ENCODE data around the gene AMOT.
"Not testable (repeated sequence)": the region's sequence is repeated elsewhere in the genome, so short reads cannot be mapped to it uniquely, and the experiment has no call there.

Gene AMOT, protein sequence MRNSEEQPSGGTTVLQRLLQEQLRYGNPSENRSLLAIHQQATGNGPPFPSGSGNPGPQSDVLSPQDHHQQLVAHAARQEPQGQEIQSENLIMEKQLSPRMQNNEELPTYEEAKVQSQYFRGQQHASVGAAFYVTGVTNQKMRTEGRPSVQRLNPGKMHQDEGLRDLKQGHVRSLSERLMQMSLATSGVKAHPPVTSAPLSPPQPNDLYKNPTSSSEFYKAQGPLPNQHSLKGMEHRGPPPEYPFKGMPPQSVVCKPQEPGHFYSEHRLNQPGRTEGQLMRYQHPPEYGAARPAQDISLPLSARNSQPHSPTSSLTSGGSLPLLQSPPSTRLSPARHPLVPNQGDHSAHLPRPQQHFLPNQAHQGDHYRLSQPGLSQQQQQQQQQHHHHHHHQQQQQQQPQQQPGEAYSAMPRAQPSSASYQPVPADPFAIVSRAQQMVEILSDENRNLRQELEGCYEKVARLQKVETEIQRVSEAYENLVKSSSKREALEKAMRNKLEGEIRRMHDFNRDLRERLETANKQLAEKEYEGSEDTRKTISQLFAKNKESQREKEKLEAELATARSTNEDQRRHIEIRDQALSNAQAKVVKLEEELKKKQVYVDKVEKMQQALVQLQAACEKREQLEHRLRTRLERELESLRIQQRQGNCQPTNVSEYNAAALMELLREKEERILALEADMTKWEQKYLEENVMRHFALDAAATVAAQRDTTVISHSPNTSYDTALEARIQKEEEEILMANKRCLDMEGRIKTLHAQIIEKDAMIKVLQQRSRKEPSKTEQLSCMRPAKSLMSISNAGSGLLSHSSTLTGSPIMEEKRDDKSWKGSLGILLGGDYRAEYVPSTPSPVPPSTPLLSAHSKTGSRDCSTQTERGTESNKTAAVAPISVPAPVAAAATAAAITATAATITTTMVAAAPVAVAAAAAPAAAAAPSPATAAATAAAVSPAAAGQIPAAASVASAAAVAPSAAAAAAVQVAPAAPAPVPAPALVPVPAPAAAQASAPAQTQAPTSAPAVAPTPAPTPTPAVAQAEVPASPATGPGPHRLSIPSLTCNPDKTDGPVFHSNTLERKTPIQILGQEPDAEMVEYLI

DNA sequence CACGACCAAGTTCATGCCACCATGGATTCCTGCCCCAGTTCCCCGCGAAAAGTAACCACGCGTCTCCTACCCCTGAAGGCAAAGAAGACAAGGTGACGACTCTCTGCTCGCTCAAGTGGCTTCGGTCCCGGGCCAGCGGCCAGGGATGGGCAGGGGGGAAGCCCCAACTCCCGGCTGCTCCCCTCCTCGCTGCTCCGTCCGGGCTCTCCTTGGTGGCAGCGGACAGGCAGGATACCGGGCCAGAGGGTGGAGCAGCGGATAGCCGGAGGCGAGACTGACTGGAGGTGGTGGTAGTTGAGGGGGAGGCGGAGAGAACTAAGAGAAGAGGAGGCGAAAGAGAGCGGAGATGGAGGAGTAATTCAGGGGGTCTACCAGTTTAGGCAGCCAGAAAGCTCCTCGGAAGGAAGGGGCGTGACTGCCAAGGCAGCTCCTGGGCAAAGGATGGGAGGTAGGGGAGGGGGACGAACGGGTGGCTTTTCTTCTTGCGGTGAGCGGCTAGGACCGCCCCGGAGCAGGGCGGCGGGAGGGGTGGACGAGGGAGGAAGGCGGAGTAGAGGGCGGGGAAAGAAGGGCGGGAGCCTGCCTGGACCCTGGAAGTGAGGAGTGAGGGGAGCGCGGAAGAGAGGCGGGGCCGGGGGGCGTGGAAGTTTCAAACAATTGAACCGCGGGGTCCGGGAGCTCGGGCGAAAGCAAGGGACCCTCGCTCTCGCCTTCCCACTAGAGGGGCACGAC lies at the start of gene AMOT:
Gene AMOT (minus strand): TSS at position 450 of the 732 bp plus-strand sequence. CDS start 17,705 bp downstream, outside the sequence.
- DNase-seq (ENCODE audit: low spot score): peak; percentile 49

DNA sequence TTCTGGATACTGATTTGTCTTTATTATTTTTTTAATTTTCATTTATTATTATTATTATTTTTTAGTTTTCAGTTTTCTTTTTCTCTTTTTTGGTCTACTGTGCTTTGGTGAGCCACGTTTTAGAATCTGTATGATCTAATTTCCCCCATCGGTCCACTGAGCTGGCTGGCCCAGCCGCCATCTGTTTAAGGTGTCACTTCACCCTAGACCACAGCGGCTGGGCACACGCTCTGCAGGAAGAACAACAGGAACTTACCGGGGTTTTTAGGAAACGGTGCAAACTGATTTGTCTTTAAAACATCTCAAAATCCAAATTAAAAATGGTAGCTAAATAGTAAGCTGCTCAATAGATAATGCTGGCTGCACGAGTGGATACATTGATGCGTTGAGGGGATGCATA lies 48.8 kb upstream of the AMOT start:
- DNase-seq (ENCODE audit: low spot score): no peak

DNA sequence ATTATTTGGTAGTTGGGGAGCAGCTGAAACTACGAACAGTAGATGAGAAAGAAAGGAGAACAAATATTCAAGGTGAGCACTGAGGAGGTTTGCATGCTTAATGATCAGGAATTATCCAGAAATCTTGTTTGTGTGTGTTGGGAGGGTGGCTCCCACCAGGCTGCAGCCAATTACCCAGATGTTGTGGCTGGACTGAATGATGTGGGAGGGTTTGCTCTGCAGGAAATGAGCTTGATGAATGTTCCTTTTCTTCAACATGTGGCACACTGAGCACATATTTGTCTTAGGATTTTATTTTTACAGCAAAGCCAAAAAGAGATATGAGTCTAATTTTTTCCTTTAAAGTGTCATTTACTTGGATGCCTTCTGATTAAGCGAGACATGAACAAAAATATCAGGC lies 48.3 kb upstream of the AMOT start:
- DNase-seq (ENCODE audit: low spot score): peak; percentile 10

DNA sequence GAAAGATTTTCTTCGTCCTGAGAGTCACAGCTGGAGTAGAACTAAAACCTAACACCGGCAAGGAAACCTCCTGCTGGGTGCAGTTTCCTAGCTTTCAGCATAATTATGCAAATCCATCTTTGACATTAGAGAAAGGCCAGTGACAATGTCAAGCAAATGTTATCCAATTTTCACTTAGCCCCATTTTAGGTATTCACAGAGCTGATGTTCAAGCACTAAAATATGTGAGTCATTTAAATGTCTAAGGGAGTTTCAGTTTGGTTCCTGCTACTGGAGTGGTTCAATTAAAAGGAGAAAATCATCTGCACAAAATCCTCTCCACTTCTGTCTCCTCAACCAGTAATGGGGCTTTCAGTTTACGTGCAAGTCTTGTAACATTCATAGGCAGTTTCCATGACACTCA lies 37.1 kb upstream of the AMOT start:
- no peak for DNase-seq (ENCODE audit: low spot score)

DNA sequence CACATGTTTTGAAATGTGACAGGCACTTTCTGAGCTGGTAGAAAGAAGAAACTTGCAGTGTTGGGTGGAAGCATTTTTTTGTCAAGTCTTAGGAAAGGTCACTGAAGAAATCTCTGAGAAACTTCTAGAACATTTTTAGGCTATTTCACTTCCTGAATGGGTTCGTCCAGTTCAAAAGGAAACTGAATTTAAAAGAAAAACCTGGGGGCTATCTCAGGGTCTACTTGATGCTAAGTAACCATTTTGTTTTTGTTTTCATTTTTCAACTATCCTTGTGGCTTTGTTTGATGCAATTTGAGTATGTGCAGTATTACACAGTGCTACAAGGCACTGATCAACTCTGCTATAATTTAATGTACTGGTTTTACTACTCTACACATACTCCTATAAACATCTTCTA lies 34.0 kb upstream of the AMOT start:
- DNase-seq (ENCODE audit: low spot score): no peak

DNA sequence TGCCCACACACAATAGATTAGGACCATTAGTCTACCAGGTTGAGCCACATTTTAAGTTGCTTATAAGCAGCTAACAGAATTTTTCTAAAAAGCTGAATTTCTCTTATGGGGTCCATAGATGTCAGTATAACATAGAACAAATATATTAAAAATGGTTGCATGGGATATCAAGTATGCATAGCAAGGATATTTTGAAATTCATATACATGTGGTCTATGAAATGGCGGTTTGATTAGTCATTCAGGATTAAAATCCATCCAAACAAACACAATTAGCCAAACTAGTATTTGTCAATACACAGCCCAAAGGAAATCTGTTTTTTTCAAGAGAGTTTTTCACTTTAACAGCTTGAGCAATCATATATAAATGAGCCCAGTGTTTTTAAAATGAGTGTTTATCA lies 33.5 kb upstream of the AMOT start:
- DNase-seq (ENCODE audit: low spot score): no peak

DNA sequence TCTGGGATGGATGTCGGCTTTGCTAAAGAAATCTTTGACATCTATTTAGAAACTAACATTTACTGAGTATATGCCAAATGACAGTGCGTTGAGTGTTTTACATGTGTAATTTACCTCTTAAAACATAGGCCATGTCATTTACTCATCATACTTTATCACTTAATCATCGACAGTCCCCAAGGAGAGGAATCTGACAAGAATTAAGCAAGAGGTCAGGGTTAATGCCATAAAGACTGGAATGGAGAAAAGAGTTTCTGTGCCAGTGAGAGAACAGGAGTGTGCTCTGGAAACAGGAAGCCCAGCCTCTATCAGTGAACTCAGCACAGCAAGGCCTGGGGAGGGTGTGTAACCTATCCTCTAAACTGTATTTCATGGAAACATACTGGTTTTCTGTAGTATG lies 28.0 kb upstream of the AMOT start:
- no peak for DNase-seq (ENCODE audit: low spot score)

DNA sequence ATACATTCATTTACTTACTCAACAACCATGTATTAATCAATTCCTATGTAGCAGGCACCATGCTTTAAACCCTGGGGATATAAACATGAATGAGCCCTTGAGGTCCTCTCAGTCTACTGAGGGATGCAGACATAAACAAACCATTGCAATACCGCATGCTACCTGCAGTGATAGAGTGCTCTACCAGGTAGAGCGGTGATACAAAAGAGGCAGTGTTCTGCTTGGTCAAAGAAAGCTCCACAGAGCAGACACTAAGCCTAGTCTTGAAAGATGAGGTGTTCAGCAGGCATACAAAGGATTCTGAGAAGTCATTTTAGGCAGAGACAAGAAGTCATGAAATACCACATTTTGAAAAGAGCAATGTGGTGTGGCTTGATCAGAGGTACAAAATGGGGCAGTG lies 26.9 kb upstream of the AMOT start:
- DNase-seq (ENCODE audit: low spot score): no peak

DNA sequence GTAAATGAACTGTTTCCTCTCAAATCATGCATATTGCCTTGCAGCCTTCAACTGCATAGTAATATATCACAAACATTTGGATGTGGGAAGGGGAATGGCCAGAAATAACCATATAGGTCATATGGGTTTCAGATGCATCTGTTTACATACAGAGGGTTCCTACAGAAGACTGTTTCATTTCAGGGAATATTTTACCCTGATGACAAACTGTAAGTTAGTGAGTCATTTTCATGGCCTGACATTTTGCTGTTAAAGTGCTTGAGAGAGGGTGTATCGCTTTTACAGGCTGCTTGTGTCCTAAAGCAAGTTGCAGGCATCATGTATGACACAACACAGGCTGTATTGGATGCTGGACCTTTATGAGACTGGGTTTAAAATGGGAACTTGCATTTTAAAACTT lies 25.5 kb upstream of the AMOT start:
- no peak for DNase-seq (ENCODE audit: low spot score)

DNA sequence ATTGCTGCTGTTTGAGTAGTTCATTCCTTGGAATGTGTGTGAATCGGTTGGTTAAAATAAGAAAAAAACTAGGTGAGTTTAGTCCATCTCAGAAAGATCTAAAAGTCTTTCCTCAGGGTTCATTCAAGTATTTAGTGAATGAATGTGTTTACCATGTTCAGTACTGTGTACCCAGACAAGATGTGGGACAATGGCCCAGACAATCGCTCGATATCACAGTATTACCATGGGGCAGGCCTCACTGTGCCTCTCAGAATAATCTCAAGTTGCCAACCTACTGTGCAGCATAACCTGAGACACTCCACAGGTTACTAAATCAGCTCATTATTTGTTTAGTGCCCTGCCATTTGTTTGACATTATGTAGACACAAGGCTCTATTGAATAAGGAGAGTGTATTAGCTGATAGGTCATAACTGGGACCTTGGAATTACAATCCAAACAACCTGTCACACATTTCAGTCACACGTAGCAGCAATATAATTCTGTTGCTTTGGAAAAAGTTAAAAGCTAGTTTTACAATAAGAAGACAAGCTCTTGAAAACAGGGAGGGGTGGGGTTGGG lies 24.9 kb upstream of the AMOT start:
- no peak for DNase-seq (ENCODE audit: low spot score)

DNA sequence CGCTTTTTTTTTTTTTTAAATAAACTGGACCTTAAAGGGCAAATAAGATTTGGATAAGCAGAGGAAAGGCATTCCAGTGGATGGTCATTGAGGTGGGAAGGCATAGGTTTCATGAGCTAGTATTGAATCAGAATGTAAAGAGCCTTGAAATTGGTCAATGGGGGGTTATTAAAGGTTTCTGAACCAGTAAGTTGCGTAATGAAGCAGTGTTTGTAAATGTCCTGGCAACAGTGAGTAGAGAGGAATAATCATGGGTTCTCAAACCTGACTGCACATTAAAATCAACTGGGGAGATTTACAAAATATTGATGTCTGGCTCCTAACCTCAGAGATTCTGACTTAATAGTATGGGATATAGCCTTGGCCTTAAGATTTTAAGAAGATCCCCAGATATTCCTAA lies 23.2 kb upstream of the AMOT start:
- DNase-seq (ENCODE audit: low spot score): no peak

DNA sequence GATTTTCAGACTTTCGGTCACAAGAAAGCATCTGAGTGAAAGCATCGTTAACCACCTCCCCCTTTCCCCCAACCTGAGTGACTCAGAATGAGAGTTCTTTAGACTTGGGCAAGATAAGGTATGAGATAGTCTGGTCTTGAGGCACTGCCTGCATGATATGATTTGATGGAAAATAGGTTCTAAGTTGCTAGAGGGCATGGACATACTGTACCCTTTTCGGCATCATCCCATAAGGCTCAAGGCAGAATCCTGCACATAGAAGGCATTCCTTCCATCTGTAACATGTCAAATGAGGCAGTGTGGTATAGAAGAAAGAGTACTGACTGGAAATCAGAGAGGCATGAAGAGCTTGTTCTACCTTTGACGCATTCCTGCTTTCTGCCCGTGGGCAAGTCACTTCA lies 16.8 kb upstream of the AMOT start:
- DNase-seq (ENCODE audit: low spot score): no peak

DNA sequence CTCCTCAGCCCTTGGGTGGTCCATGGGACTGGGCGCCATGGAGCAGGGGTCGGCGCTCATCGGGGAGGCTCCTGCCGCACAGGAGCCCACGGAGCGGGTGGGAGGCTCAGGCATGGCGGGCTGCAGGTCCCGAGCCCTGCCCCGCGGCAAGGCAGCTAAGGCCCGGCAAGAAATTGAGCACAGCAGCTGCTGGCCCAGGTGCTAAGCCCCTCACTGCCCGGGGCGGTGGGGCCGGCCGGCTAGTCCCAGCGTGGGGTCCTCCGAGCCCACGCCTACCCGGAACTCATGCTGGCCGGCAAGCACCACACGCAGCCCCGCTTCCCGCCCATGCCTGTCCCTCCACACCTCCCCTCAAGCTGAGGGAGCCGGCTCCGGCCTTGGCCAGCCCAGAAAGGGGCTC lies 14.3 kb upstream of the AMOT start:
- not testable (repeated sequence) for DNase-seq (ENCODE audit: low spot score)

DNA sequence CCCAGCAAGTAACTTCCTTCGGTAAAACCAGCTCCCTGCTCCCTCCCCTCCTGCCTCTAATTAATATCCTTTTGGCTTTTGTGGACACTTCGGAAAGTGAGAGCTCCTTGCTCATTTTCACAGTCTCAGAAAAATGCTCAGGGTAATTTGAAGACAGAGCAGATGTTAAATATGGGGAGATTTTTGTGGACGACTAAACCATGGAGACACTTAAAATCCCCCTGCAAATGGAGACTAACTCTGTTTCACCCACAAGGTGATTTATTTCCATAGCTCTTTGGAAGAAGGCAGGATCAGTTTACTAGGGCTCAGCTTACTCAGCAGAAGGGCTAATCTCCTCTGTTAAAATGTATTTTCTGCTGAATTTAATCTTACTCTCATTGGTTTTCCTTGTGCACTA lies 12.2 kb upstream of the AMOT start:
- DNase-seq (ENCODE audit: low spot score): no peak

DNA sequence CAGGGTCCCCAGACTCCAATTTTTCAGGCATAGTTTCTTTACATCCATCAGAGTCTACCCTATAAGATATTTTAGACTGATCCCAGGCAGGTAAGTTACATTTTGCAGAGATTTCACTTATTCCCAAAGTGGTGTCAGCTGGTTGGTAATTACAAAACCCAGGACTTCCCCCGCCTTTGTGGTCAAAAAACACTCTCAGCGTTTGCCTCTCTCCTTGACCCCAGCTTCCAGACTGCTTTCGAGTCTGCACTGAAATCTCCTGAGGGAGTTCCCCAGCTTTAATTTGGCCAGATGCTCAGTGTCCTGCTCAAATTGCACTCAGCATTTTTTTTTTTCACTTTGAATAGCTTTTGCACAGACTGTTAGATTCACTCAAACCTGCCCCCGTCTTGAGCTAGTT lies 11.2 kb upstream of the AMOT start:
- no peak for DNase-seq (ENCODE audit: low spot score)

DNA sequence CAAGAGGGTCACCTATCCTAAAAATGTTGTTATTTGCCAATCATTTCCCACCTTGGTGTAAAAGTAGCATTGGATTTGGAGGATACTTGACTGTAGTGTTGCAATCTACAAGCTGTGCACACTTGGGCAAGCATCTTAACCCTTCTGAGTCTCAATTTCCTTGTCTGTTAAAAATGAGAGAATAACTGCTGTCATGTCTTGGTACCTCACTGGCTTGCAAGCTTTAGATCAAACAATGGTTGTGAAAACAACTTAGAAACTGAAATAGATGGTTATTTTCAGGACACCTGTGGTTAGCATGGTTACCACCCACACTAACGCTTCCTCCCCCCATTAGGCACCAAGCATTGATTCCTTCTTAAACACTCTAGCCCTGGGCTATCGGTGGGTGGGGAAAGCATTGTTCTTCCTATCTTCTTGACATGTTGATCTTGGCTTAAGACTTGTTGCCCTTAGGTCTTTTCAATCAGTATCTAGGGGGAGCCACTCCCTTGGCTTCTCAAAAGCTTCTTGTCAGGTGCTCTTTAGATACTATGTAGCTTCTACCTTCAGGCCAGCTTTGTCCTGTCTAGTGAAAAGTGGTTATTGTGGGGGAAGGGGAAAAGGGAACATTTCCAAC lies 10.6 kb upstream of the AMOT start:
- DNase-seq (ENCODE audit: low spot score): no peak

DNA sequence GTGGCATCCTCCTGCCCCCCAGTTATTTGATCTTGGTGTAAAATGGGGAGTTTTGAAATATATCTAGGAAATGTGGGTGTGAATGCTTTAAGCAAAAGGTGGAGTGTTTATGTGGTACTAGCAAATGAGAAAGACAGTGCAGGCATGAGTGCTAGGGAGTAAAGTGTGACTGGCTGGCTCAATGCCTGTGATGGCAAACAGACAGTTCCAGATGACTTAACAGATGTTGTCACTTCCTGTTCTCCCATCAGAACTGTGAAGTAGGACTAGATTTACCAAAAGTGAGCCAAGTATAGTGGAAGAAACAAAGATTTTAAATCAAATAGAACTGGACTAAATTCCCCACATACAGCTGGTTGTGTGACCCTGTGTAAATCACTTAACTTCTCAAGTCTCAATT lies 8.4 kb upstream of the AMOT start:
- DNase-seq (ENCODE audit: low spot score): no peak

DNA sequence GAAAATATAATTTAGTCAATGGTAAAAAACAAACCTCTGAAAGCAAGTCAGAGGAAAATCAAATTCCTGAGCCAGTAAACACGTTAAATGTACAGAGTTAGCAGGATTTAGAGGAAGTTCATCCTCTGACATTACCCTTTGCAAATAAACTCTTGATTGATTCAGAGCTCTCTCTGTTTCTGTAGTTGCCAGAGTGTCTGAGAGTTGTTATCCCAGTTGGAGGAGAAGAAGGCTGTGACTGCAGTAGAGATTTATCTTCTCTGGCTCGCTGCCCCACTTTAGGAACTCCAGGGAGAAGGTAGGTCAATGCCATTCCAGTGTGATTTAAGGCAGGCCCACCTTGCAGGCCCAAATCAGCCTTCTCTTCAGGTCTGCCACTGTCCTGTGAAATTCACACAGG lies 6.2 kb upstream of the AMOT start:
- no peak for DNase-seq (ENCODE audit: low spot score)

DNA sequence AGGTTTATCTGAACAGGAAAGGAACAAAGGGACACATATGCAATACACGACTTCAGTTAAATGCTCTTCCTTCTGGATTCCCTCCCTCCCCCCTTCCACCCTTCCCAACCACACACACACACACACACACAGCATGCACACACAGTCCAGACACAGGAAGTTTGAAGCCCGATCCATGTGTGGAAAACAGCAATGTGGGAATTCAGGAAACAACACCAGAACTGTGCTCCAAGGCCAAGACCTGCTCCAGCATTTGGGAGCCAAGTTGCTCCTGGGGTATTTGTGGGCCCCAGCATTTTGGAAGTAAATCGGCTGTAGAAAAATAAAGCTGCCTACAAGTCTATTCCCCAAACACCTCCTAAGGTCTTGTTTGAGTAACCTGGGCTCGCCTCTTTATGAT lies 5.6 kb upstream of the AMOT start:
- DNase-seq (ENCODE audit: low spot score): no peak

DNA sequence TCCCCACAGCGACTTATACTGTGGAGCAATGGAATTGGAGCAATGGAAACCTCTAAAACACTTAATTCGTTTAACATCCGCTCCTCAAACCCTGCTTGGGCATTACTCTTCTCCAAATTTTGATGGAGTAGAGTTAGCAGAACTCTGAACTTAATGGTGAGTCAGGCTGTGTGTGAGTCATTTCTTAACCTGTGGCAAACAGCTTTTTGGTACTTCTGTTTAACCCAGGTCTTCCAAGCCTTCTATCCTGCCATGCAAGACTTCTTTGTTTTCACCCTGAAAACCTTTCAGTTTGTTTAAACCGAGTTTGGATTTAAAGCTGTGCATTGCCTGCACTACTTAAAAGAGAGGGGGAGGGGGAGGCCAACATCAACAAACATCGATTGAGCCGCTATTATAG lies 3.6 kb upstream of the AMOT start:
- no peak for DNase-seq (ENCODE audit: low spot score)

DNA sequence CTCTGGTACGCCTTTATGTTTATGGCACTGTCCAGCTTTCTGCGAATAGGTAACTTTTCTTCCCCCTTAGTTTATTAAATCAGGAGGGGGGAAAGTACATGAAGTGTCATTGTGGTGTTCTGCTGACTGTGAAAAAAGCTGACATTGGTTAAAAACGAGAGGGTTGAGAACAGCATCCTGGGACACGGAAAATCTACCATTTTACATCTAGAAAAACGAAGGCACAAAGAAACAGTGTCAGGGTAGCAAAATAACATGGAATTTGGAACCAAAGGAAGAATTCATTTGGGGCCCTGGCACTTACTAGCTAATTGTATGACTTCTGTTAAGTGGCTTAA lies 1.2 kb upstream of the AMOT start:
- DNase-seq (ENCODE audit: low spot score): no peak

All from COLO829 (cell line).